ENCODE measurements around the gene INSRR.

INSRR gene

DNA sequence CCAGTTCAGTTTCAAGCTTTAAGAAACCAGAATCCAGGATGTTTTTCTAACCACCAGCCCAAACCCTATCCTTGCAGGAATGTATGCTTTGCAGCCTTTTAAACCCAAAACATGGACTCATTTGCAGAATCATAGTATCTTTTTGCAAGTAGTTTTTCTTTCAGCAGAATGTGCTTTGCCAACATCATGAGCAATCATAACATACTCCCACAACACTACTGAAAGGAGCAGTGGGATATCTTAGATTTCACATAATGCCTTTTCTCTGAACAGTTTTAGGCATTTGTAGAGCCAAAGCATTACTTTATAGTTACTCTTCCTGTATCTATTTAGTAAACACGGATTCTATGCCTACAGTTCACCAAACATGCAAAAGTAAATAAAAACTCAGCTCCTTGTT lies 32.3 kb downstream of the INSRR start:
- no peak for DNase-seq

DNA sequence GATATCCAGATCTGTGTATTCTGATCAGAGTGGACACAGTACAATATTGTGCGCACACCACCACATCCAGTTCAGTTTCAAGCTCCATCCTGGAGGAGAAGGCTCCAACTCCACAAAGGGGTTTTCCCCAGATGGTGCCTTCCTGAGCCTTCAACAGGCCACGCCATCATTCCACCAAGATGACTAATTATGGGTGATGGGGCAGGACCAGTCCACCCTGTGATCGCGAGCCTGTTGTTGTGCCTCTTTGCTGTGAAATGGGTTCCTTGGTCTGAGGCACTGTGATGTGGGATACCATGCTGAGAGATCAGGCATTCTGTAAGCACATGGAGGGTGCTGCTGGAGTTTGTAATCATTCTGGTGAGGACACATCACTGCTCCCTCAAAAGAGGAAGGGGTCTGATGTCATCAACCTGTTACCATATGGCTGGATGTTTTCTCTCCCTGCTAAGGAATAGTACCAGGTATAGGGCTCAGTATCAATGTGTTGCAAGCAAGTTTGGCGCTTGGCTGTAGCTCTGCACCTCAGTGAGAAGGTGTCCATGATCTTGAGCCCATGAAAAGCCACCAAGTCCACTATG lies 35.6 kb downstream of the INSRR start:
- DNase-seq = no peak

DNA sequence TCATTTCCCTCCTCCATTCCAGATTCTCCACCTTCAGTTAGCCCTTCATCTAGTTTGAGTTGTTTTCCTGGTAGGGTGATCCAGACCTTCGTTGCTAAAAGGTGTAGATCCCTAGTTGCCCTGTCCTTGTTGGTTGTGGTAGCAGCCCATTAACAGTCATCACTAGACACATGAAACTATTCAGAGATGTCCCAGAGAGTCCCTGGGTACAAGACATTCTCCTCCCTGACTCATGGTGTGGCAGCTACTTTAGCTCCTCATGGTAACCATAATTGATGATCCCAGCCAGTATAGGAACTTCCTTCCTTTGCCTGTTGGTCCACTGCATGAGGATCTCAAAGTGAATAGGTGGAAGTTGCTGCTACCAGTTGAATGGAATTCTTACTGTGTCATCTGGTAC lies 36.2 kb downstream of the INSRR start:
- DNase-seq = no peak

DNA sequence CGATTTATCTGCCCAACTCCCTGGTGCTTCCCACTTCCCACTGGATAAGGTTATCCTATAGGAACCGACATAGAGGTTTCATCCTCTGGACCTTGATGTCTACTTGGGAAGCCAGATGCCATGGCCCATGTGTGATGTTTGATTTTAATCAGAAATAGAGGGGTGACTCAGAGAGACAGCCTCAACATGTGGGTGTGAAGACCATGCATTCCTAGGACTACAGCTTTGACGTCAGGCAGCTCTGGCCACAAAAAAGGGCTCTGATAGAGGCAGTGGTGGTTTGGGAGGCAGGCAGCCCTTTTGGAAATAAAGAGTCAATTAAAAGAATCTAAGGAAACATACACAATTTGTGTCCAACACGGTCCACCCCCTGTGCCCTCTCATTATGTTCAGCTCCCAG lies 37.1 kb downstream of the INSRR start:
- DNase-seq = peak; percentile 47

DNA sequence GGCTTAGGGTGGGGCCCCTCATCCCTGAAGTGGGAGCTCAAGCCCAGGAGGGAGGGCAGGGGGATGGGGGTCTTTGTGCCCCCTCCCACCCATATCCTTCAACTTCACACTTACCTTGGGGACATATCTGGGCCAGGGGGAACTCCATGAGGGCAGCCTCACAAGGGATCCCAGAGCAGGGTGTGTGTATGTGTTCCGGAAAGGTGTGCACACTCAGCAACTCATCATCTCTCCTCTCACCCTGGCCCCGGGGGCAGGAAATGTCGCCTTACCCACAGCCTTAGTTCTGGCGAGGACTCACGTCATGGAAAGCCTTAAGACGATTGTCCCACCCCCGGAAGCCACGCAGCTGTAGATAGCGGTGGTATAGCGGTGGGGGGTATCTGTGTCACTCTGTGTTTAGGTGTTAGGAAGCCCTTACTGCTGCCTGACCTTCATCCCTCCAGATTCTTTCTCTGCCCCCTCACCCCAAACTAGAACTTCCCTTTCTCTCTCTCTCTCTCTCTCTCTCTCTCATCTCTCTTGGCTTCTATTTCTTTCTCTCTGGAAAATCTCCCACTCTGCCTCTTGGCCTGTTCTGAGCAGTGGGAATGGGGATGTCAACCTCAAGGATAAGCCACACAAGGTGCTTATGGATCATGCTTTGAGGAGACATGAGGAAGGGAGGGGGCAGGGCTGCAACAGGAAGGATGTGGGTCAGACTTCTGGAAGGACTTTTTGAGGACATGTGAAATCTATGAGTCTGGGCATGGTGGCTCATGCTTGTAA lies 42.2 kb downstream of the INSRR start, which contains the start of gene SH2D2A:
TSS of gene SH2D2A (minus strand) at position 288 of the 768 bp plus-strand sequence. CDS start at position 148, 140 bp downstream.
- DNase-seq = peak; percentile 24

DNA sequence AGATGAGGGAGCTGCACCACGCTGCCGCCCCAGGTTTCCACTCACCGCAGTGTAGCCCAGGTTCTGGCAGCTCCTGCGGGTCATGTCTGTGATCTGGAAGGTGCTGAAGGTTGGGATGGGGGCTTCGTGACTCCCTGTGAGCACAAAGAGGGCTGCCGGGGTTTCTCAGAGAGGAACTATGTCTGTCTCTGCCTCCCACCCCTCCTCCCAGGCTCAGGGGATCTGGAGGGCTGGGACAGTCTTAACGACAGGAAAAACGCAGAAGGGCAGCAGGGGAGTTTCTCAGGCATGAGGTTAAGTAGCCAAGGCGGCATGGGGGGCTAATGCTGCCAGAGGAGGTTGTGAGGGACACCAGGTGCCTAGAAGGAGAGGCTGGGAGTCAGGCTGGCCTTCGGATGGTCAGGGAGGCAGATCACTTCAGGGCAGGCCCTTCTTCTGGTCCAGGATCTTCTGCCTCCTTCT lies 42.9 kb downstream of the INSRR start:
- DNase-seq = no peak

DNA sequence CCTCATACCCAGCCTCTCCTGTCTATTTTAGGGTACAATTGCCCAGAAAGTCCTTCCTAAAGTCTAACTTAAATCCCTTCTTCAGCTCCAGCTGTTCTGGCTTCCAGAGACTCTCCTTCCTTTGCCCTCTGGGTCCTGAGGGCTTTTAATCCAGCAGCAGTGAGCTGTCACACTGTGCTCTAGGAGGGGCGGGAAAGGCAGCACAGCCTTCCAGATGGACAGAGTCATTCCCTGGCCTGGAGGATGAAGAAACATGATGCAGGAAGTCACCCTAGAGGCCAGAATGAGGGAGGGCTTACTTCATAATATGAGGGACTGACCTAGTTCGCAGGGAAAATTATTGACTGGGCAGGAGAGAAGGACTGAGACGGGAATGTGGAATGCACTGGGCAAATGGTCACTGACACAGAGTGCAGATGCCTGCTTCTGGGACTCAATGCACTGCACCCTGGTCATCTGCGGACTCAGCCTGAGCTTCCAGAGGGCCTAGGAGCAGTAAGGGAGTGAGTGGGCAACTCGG lies 43.5 kb downstream of the INSRR start:
- peak; percentile 47 for DNase-seq

DNA sequence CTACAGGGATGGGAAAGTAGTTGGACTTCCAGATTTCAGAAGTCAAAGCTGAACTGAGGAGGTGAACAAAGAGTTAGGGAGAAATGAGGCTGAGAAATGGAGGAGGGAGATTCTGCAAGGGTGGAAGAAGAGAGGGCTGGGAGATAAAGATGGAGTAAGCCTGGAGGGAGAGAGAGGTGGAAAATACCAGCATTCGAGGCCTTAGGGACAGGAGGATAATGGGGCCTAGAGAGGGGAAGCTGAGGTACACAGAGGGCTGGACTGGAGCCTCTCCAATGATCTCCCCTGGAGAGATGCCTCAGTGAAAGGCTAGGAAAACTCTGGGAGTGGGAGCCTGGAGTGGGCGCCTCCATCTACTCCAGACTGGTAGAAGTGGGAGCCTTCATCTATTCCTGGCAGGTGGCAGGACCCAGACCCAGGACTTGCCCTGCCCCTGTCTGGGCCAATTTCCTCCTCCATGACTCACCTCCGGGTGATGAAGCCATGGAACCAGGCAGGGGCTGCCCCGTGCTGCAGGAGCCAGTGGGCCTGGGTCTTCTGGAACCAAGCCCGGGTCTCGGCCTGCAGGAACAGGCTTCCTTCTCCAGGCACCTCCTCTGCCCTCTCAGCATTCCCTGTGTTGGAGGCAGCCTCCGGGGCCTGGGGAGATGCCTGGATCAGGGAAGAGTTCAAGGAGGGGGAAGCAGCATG lies 44.2 kb downstream of the INSRR start:
- DNase-seq = no peak

DNA sequence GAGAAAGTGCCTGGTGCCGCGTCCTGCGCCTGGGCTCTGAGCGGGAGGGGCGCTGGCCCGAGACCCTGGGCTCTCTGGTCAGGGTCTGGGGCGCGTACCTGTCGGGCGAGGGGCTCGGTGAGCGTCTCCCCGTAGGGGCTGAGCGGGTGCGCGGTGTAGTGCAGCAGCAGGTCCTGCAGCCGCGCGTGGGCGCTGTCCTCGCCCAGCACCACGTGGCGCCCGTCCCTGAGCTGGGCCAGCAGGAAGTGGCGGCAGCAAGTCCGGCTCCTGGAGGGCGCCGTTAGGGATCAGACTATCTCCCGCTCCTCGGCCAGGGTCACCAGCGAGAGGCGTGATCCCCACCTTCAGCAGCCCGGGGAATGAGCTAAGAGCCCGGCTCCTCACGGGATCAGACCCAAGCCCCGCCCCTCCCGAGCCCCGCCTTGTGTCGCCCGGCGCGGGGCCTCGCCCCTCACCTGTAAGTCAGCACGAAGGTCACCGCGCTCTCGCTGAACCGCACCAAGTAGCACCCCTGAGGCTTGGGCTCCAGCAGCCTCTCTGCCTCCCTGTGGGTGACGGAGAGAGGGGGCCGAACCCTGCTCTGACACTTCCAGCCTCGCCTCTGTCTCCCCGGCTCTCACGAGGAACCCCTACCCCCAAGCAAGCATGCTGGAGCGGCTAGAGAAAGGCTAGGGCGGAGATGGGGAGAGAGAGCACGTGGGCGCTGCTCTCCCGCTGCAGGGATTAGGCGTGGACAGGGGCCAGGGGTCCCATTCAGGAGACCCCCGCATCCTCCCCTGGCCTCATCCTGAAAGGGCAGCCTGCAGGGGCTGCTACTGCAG lies 45.0 kb downstream of the INSRR start:
- DNase-seq = peak; percentile 53

DNA sequence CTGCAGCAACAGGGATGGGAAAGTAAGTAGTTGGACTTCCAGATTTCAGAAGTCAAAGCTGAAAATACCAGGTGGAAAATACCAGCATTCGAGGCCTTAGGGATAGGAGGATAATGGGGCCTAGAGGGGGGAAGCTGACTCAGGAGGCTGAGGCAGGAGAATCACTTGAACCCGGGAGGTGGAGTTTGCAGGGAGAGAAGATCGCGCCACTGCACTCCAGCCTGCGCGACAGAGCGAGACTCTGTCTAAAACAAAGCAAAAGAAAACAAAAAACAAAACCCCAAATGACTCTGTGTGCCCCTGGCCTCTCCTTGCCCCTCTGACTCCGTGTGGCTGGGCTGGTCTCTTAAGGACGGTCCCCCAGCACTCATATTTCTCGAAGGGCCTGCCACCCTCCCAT lies 45.6 kb downstream of the INSRR start:
- DNase-seq = no peak

DNA sequence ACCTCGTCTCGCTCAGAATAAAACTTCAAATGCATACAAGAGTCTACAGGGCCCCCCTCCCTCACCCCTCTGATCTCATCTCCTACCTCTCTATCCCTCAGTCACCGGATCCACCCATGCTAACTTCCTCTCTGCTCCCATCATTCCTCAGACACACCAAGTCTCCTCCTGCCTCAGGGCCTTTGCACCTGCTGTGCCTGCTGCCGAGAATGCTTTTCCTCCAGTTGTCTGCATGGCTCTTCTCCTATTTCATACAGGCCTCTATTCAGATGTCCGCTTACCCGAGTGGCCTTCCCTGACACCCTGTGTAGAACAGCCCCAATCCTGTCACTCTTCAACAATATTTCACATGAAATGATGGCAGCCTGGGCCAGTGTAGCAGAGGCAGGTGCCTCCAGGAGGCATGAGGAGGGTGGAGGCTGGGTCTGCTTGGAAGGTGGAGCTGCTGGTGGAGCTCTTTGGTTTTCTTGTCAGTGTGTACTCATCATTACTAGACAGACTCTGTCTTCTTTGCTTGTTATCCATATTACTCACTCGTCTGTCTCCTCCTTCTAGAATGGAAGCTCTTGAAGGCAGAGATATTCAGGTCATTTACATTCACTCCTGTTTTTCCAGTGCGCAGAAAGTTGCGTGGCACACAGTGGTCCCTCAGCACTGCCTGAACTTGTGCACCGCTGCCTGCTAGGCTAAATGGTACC lies 46.5 kb downstream of the INSRR start:
- DNase-seq = no peak

DNA sequence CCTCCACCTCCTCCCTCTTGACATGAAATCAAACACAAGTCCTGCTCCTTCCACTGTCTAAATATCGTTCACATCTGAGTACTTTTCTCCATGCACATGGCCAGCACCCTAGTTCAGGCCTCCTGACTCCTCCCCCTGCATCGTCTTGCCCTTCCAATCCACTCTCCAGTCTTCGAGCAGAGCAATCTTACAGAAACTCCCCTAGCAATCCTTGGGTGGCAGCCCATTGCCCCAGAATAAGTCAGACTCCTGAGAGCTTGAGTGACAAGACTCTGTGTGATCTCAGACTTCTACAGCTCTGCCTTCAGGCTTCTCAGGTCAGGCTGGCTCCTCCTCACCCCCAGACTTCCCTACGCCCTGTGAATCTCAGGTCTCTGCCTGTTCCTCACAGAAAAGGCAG lies 47.7 kb downstream of the INSRR start:
- DNase-seq = no peak

DNA sequence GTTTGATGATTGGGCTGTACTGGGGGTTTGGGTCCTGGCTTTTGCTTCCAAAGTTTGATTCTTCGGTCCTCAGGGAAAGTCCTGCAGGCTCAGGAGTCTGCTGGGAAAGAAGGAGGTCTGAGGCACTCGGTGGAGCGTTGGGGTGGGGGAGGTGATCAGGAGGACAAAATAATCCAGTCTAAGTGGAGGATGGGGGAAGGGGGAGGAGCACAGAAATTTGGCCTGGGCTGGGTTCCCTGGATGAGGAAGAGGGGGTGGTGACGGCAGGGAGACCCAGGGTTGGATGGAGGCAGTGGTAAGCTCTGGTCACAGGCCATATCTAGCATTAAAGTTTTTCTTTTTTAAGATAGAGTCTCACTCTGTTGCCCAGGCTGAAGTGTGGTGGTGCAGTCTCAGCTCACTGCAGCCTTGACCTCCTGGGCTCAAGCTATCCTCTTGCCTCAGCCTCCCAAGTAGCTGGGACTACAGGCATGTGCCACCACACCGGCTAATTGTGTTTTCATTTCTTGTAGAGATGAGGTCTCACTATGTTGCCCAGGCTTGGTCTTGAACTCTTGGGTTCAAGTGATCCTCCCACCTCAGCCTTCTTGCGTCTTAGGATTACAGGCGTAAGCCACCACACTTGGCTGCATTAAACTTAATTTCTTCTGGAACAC lies 49.1 kb downstream of the INSRR start:
- DNase-seq = no peak

DNA sequence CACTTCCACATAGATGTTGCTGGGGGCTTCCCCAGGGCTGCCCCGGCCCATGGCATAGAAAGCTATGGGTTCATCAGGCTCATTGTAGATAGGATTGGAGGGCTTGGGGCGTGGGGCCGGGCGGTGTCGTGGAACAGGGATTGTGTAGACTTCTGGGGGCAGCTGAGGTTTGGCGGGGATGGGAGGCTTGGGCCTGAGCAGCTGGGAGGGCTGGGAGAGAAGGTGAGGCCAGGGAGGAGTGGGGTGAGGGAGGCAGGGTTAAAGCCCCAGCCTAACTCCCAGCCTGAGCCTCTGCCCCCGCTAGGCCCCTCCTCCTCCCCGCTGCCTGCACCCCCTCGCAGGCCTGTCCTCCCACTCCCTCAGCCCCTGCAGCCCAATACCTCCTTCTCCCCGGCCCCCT lies 49.6 kb downstream of the INSRR start:
- no peak for DNase-seq

DNA sequence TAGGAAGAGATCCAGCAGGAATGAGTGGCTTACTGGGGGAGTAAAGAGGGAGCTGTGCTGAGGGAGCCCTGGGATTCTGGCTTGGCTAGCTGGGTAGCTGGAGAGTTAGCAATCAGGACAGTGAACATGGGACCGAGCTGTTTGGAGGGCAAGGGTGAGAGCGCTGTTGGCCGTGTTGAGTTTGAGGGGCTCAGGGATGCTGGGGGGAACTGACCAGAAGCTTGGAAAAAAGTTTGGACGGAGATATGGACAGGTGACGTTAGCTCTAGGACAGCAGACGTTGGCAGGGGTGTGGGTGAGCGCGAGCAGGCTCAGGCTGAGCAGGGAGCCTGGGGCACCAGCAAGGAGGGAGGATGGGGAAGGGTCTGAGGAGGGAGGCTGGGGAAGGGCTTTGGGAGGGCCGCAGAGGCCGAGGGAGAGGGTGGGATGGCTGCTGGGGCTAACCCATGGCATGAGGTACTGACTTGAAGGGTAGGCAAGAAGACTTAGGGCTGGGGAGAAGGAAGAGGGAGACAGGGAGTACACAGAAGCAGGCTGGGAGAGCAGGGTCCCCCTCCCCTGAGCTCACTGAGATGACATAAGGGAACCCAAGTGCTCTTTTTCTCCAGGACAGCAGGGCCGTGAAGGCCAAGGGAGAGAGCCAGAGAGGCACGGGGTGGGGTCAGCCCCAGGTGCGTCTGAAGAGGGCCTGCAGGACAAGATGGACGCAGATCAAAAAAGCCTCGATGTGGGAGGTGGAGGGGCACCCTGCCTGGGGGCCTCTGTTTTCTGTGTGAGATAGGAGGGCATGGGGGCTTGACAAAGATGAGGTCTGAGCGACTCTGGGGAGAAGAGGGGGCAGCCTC lies 50.5 kb downstream of the INSRR start:
- no peak for DNase-seq

DNA sequence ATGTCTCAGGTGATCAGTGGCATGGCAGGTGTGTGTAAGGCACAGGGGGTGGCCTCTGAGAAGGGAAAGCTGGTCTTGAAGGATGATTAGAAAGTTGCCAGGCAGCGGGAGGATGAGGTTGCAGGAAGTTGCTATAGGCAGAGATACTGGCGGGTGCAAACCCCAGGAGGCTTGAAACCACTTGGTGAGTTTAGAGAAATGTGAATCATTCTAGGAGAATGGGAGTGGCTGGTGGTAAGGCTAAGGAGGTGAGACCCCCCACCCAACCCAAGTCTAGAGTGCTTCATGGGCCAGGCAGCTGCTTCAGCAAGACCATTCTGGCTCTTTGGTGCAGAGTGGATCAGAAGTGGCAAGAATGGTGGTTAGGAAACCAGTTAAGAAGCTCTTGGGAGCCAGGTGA lies 51.3 kb downstream of the INSRR start:
- DNase-seq = no peak

DNA sequence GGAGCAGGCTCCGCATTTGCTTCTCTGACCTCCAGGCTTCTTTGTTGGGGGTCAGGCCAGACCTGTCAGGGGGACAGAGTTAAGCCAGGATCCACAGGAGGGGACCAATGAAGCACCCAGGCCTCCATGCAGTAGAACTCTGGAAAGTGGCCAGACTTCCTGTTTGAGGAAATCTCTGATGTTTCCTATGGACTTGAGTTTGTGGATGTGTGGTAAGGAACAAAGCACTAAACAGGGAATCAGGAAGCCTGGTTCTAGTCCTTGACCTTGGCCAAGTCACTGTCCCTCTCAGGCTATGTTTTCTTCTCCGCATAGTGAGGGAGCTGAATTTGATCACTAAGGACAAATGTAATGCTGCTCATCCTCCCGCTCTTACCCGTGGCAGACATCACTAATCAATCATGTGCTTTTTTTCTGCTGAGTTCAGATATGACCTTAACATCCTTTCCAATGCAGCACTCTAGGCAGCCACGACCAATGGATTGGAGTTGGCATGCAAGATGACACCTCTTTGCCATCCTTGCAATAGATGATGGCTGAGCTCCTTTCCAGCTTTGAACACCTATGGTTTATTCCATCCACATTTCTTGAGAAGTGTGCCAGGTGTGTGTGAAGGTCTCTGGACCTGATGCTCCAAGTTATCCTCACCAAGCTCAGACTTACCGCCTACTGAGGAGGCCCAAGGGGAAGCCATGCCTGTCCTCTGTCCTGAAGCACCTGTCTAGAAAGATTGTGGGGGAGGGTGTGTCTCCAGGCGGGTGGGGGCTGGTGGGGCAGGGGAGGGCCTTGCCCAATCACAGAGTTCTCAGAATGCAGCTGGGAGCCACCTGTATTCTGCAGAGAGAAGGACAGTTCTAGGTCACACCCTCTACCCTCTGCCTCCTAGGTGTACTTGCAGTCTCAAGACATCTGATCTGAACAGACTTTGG lies 52.1 kb downstream of the INSRR start:
- DNase-seq = no peak

DNA sequence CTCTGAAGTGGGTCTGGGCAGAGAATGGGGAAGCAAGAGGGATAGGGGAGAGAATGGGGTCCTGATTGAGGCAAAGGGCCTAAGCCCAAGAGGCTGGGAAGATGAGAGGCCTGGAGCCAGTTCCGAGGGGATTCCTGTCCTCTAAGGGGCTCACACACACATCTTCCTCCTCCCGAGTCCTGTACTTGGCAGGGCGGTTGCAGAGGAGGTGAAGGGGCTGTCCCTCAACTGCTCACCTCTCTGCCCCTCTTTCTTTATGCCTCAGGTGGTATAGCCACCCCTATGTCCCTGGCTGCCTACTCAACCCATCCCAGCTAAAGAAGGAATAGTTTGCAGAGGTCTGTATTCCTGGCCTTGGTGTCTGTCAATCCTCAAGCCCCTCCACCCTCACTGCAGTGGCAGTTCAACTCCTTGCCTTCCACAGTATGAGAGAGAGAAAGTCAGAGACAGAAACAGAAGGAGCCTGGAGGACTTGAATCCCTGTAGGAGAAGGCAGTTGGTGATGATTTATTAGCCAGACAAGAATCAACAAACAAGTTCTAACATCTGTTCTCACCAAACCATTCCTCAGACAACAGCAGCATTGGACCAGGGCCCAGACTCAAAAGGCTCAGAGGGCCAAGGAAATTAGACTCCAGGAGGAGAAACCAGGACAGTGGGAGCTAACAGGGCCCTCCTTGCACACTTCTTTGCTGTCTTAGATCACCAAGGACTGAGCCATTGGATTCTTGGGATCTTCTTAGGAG lies 53.0 kb downstream of the INSRR start:
- DNase-seq = peak; percentile 69
